Measurements from ENCODE around the gene DCP2.

The DCP2 gene

DNA sequence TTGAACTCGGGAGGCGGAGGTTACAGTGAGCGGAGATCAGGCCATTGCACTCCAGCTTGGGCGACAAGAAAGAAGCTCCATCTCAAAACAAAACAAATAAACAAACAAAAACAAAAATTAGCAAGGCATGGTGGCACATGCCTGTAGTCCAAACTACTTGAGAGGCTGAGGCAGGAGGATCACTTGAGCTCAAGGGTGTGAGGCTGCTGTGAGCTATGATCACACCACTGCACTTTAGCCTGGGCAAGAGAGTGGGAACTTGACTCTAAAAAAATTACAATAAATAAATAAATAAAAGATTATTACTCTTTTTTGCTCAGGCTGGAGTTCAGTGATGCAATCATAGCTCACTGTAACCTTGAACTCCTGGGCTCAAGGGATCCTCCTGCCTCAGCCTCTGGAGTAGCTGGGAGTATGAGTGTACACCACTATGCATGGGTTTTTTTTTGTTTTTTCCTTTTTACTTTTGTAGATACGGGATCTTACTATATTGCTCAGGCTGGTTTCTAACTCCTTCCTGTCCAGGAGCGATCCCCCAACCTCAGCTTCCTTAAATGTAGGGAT lies 9.0 kb upstream of the DCP2 start:
- no peaks in the 10 kb centered on the region for H3K36me3 ChIP-seq (ENCODE audit: low read length)
- no peak overlapping the region for H3K9ac ChIP-seq (ENCODE audit: low read length)
- TF ChIP-seq EZH2phosphoT487 (conservative IDR thresholded peaks at IDR 0.05; ENCODE audit: low read length), result no peak
- H4K20me1 ChIP-seq (ENCODE audit: low read depth, low read length), result no peaks in the 10 kb centered on the region
- no peaks in the 10 kb centered on the region for H3K9me2 ChIP-seq (replicated peaks; ENCODE audit: insufficient read depth, low read length)
- no peaks in the 10 kb centered on the region for H3K27me3 ChIP-seq (ENCODE audit: low read length)
- H2AFZ ChIP-seq (ENCODE audit: low read depth, low read length, severe bottlenecking), result no peak overlapping the region
- no peak overlapping the region for H3K27ac ChIP-seq (ENCODE audit: low read depth, low read length)
- no peaks in the 10 kb centered on the region for H3K9me3 ChIP-seq (ENCODE audit: insufficient read depth, low read length)
- no peak overlapping the region for H3K4me2 ChIP-seq (ENCODE audit: low read depth, low read length, poor library complexity, severe bottlenecking)
- H3K79me2 ChIP-seq (ENCODE audit: insufficient read depth, low read length), result no peaks in the 10 kb centered on the region
- no peaks in the 10 kb centered on the region for H3F3A ChIP-seq (ENCODE audit: insufficient read depth)
- H3K4me3 ChIP-seq (ENCODE audit: insufficient read depth, low read length, poor library complexity, severe bottlenecking), result no peak overlapping the region

DNA sequence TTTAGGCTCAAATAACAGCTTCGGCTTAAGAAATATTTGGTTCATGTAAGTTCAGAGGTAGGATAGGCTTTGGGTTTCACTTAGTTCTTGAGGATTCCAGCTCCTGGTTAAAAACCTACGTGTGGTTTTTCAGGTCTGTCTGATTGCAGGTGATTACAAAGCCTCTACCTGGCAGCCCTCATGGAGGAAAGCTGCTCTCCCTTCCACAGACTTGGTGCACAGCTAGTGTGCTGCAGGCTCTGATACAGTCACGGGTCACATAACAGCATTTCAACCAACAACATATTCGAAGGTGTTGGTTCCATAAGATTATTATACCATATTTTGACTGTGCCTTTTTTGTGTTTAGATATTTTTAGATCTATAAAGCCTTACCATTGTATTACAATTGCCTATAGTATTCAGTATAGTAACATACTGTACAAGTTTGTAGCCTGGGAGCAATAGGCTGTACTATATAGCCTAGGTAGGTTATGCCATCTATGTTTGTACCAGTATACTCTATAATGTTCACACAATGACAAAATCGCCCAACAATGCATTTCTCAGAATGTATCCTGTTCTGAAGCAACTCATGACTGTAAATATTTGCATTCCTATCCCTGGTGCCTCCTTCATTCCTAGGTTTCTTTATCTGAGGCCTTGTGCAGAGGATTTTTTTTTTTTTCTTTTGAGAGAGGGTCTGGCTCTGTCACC lies 8.0 kb upstream of the DCP2 start:
- H3K36me3 ChIP-seq (ENCODE audit: low read length), result no peaks in the 10 kb centered on the region
- H3K9ac ChIP-seq (ENCODE audit: low read length), result no peak overlapping the region
- no peaks in the 10 kb centered on the region for H3K9me2 ChIP-seq (replicated peaks; ENCODE audit: insufficient read depth, low read length)
- no peak for TF ChIP-seq EZH2phosphoT487 (conservative IDR thresholded peaks at IDR 0.05; ENCODE audit: low read length)
- TF ChIP-seq, protein P1, sequence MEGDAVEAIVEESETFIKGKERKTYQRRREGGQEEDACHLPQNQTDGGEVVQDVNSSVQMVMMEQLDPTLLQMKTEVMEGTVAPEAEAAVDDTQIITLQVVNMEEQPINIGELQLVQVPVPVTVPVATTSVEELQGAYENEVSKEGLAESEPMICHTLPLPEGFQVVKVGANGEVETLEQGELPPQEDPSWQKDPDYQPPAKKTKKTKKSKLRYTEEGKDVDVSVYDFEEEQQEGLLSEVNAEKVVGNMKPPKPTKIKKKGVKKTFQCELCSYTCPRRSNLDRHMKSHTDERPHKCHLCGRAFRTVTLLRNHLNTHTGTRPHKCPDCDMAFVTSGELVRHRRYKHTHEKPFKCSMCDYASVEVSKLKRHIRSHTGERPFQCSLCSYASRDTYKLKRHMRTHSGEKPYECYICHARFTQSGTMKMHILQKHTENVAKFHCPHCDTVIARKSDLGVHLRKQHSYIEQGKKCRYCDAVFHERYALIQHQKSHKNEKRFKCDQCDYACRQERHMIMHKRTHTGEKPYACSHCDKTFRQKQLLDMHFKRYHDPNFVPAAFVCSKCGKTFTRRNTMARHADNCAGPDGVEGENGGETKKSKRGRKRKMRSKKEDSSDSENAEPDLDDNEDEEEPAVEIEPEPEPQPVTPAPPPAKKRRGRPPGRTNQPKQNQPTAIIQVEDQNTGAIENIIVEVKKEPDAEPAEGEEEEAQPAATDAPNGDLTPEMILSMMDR (IDR thresholded peaks at IDR 0.05; ENCODE audit: insufficient read depth, low read length, poor library complexity, severe bottlenecking), result no peak
- H3K27me3 ChIP-seq (ENCODE audit: low read length), result no peaks in the 10 kb centered on the region
- H3K9me3 ChIP-seq (ENCODE audit: insufficient read depth, low read length), result no peaks in the 10 kb centered on the region
- no peak overlapping the region for H3K27ac ChIP-seq (ENCODE audit: low read depth, low read length)
- no peak overlapping the region for H2AFZ ChIP-seq (ENCODE audit: low read depth, low read length, severe bottlenecking)
- H4K20me1 ChIP-seq (ENCODE audit: low read depth, low read length), result no peaks in the 10 kb centered on the region
- no peaks in the 10 kb centered on the region for H3F3A ChIP-seq (ENCODE audit: insufficient read depth)
- no peak overlapping the region for H3K4me2 ChIP-seq (ENCODE audit: low read depth, low read length, poor library complexity, severe bottlenecking)
- no peak overlapping the region for H3K4me3 ChIP-seq (ENCODE audit: insufficient read depth, low read length, poor library complexity, severe bottlenecking)
- H3K79me2 ChIP-seq (ENCODE audit: insufficient read depth, low read length), result no peaks in the 10 kb centered on the region

DNA sequence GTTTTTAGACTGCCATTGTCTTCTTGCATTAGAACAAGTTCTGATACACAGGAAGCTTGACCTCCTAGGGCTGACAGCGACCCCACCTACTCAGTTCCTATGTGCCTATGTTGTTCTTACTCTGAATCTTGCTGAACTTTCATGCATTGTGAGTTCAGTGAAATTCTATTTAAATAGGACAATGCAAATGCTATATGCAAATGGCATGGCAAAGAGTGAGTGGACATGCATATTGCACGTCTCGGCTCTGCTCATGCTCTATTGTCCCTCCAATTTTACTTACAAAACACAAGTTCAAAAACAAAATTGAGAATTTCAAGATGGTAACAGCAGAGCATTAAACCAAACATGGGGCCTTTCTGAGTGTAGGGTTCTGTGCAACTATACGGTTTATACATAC lies 5.3 kb upstream of the DCP2 start:
- no peaks in the 10 kb centered on the region for H3K79me2 ChIP-seq (ENCODE audit: insufficient read depth, low read length)
- H3K4me3 ChIP-seq (ENCODE audit: insufficient read depth, low read length, poor library complexity, severe bottlenecking), result no peak overlapping the region
- H4K20me1 ChIP-seq (ENCODE audit: low read depth, low read length), result no peaks in the 10 kb centered on the region
- no peaks in the 10 kb centered on the region for H3F3A ChIP-seq (ENCODE audit: insufficient read depth)
- no peak overlapping the region for H3K9ac ChIP-seq (ENCODE audit: low read length)
- H2AFZ ChIP-seq (ENCODE audit: low read depth, low read length, severe bottlenecking), result no peak overlapping the region
- H3K36me3 ChIP-seq (ENCODE audit: low read length), result no peaks in the 10 kb centered on the region
- H3K9me3 ChIP-seq (ENCODE audit: insufficient read depth, low read length), result no peaks in the 10 kb centered on the region
- H3K9me2 ChIP-seq (replicated peaks; ENCODE audit: insufficient read depth, low read length), result no peaks in the 10 kb centered on the region
- no peaks in the 10 kb centered on the region for H3K27me3 ChIP-seq (ENCODE audit: low read length)
- TF ChIP-seq, protein P1 (IDR thresholded peaks at IDR 0.05; ENCODE audit: insufficient read depth, low read length, poor library complexity, severe bottlenecking), result no peak
- TF ChIP-seq EZH2phosphoT487 (conservative IDR thresholded peaks at IDR 0.05; ENCODE audit: low read length), result no peak
- no peak overlapping the region for H3K4me2 ChIP-seq (ENCODE audit: low read depth, low read length, poor library complexity, severe bottlenecking)
- H3K27ac ChIP-seq (ENCODE audit: low read depth, low read length), result no peak overlapping the region

DNA sequence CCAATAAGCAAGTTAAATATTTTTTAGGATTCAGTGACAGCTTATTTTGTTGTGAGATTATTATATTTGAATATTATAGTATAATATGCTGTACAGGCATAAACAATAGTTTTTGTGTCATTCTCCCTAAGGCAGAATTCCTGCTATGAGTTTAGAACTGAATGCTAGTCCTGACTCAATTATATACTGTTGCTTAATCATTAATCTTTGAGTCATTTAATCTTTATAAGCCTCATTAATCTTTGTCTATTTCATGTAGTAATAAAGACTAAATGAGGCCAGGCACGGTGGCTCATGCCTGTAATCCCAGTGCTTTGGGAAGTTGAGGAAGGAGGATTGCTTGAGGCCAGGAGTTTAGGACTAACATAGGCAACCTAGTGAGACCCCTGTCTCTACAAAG lies 3.6 kb upstream of the DCP2 start:
- H3K9ac ChIP-seq (ENCODE audit: low read length), result no peak overlapping the region
- H3K9me2 ChIP-seq (replicated peaks; ENCODE audit: insufficient read depth, low read length), result no peaks in the 10 kb centered on the region
- H3F3A ChIP-seq (ENCODE audit: insufficient read depth), result no peaks in the 10 kb centered on the region
- H3K27me3 ChIP-seq (ENCODE audit: low read length), result no peaks in the 10 kb centered on the region
- TF ChIP-seq, protein P1 (IDR thresholded peaks at IDR 0.05; ENCODE audit: insufficient read depth, low read length, poor library complexity, severe bottlenecking), result no peak
- no peak for TF ChIP-seq EZH2phosphoT487 (conservative IDR thresholded peaks at IDR 0.05; ENCODE audit: low read length)
- H3K4me2 ChIP-seq (ENCODE audit: low read depth, low read length, poor library complexity, severe bottlenecking), result no peak overlapping the region
- no peaks in the 10 kb centered on the region for H3K9me3 ChIP-seq (ENCODE audit: insufficient read depth, low read length)
- H3K79me2 ChIP-seq (ENCODE audit: insufficient read depth, low read length), result peaks cover 12% of the 10 kb centered on the region
- 0 out of 2 replicates have a peak, but pooled peaks cover under 1% of the 10 kb centered on the region for H4K20me1 ChIP-seq (ENCODE audit: low read depth, low read length)
- no peaks in the 10 kb centered on the region for H3K36me3 ChIP-seq (ENCODE audit: low read length)
- H3K27ac ChIP-seq (ENCODE audit: low read depth, low read length), result no peak overlapping the region
- H3K4me3 ChIP-seq (ENCODE audit: insufficient read depth, low read length, poor library complexity, severe bottlenecking), result no peak overlapping the region
- no peak overlapping the region for H2AFZ ChIP-seq (ENCODE audit: low read depth, low read length, severe bottlenecking)

All from SU-DHL-6 (cell line).